ENCODE results near the gene TIMM13.

DNA sequence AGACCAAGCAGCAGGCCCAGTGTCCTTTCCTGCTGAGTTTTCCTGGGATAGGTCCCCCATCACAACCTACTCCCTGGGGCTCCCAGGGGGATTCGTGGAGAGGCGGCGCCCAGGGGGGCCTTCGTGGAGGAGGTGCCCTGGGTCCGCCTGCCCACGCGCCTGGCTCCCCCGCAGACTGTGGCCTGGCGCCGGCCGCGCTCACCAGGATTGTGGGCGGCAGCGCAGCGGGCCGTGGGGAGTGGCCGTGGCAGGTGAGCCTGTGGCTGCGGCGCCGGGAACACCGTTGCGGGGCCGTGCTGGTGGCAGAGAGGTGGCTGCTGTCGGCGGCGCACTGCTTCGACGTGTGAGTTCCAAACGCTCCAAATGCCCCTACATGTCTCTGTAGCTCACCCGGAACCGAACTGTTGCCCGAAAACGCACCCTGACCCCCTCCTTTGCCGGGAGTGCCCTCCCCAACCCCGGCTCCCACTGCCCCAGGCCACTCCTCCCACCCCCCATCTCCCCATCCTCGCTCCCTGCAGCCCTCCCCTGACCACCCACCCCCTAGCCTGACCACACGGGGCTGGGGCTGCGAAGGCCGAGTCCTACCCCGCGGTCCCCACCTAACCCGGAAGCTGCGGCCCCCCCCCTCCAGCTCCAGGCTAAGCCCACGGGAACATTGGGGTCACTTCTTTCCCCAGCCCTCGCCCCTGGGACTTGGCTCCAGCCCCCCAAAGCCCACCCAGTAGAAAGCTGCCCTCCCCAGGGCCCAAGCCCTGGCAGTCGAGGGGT, 3.3 kb downstream of the TIMM13 start:
- no peak for TF ChIP-seq EZH2 (IDR thresholded peaks at IDR 0.05; ENCODE audit: borderline replicate concordance, insufficient read depth, low read depth, low read length, poor library complexity, severe bottlenecking)
- TF ChIP-seq CTCF (IDR thresholded peaks at IDR 0.05), result no peak

All from B cell (primary cell).